Stimulated activated CD4-positive, alpha-beta T cell treated with anti-CD3 and anti-CD28 coated beads, Interleukin-2, amount 100 ng/mL, for 24 hours (primary cell): ENCODE results near the gene ST3GAL4.
"Not testable (repeated sequence)": the region's sequence is repeated elsewhere in the genome, so short reads cannot be mapped to it uniquely, and the experiment has no call there.

Experiments used
- DNase-seq, 2 donors: peaks; one replicate each; pipeline ENCODE4 v3.0.0-alpha.2; 2020

The ST3GAL4 gene

GRCh38 chr11:126355324-126355925 is at the start of gene ST3GAL4:
ST3GAL4 (plus strand) TSS chr11:126355686; CDS start chr11:126406156, 50,470 bp downstream.
- DNase-seq, result peak; percentile 74 to 84

GRCh38 chr11:126305699-126306098 is 49.8 kb upstream of the ST3GAL4 start:
- DNase-seq, result no peak

GRCh38 chr11:126307706-126308105 is 47.8 kb upstream of the ST3GAL4 start:
- no peak for DNase-seq

GRCh38 chr11:126308271-126308671 is 47.2 kb upstream of the ST3GAL4 start:
- no peak for DNase-seq

GRCh38 chr11:126308771-126309170 is 46.7 kb upstream of the ST3GAL4 start:
- not testable (repeated sequence) for DNase-seq

- peak; percentile 65 to 68 for DNase-seq
These were observed 45.1 kb upstream of the ST3GAL4 start for GRCh38 chr11:126310200-126310991.

- no peak for DNase-seq
These were observed 44.5 kb upstream of the ST3GAL4 start for GRCh38 chr11:126310992-126311310.

GRCh38 chr11:126311401-126312291 is 43.8 kb upstream of the ST3GAL4 start:
- no peak for DNase-seq

GRCh38 chr11:126312961-126313360 is 42.5 kb upstream of the ST3GAL4 start:
- DNase-seq, result no peak

GRCh38 chr11:126313826-126314225 is 41.7 kb upstream of the ST3GAL4 start:
- DNase-seq, result no peak

GRCh38 chr11:126317432-126317755 is 38.1 kb upstream of the ST3GAL4 start:
- DNase-seq, result no peak

- DNase-seq, result peak in 1 of 2 donors; percentile 23
These were observed 37.5 kb upstream of the ST3GAL4 start for GRCh38 chr11:126317756-126318573.

GRCh38 chr11:126318574-126319373 is 36.7 kb upstream of the ST3GAL4 start:
- peak in 1 of 2 donors; percentile 17 for DNase-seq

- no peak for DNase-seq
These were observed 36.1 kb upstream of the ST3GAL4 start for GRCh38 chr11:126319374-126319740.

- DNase-seq, result no peak
These were observed 32.5 kb upstream of the ST3GAL4 start for GRCh38 chr11:126322996-126323395.

GRCh38 chr11:126327281-126328000 is 28.0 kb upstream of the ST3GAL4 start:
- DNase-seq, result no peak

GRCh38 chr11:126328001-126328390 is 27.5 kb upstream of the ST3GAL4 start:
- DNase-seq, result no peak

GRCh38 chr11:126328444-126328843 is 27.0 kb upstream of the ST3GAL4 start:
- no peak for DNase-seq

- DNase-seq, result no peak
These were observed 26.4 kb upstream of the ST3GAL4 start for GRCh38 chr11:126328938-126329643.

GRCh38 chr11:126329644-126330211 is 25.8 kb upstream of the ST3GAL4 start:
- no peak for DNase-seq
